ENCODE measurements around the gene PRDM12.

Gene PRDM12

DNA sequence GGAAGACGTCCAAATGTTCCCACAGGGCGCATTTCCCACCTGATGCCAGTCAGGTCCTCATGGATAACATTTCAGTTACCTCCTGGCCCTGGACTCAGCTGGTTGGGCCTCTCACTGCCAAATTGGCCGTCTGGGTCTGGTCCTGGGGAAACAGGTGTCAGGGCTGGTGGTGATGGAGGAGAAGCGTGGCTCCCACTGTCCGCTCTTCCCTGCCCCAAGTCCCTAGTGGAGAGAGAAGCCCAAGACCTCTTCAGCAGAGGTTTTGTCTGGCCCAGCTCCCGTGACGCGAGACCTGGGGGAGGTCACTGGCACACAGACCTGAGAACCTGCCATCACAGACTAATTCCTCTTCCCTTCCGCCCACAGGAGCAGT lies 27.8 kb upstream of the PRDM12 start:
- no peak for DNase-seq

DNA sequence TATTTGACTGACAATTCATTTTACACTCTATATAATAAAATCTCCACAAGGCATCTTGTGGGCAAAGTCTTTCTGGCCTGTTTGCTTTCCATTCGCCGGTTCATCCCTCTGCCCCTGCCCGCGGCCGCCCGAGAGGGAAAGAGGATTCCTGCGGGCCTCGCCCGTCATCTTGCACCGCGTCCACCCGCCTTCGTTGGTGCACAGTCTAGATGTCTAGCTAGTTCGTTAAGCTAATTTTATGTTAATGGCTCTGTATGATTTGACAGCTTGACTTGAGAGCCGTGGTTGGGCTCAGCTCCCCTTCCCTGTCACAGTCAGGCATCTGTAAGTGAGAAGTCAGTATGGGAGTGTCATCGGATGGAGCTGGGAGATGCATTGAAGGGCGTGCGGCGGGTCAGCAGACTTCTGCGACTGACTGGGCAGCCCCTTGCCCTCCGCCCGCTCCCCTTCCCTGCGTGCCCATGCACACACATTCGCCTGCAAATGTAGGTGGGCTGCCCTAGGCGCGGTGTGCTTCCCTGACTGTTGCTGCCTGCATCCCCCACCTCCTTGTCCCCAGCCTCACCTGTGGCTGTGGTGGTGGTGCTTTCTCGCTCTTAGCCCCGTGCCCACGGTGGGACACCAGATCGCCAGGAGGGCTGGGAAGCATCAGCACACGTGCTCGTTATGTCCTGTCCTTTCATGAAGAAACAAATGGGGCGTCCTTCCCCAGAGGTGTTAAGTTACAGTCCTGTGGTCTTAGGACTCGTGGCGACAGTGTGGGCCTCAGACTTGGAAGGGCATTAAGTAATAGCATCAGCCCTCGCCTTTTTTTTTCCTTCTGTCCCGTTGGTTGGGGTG lies 25.9 kb upstream of the PRDM12 start:
- DNase-seq: no peak

DNA sequence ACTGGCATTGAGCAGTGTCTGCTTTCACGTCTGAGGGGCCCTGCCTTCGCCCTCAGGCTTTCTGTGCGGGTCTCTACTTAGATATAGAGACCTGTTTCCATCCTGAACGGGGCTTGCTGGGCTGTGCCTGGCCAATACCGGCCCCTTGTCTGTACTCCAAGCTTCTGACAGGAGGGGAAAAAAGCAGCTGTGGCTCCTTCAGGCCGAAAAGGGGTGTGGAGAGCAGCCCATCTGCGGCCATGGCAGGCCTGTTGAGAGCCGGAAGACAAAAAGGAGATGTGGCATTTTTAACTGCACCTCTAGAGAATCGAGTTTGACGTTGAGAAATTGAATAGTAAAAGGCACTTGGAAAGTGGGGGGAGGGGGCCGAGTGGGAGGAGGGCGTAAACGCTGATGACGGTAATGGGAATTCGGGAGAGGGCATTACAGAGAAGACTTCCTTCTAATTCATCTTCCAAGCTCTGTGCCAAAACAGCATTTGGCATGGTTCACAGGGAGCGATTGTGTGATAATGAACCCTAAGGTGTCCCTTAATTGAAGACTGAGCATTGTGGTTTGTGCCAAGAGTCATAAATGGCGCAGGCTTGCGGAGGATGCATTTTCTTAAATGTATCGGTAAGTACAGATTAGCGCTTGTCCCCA lies 25.1 kb upstream of the PRDM12 start:
- no peak for DNase-seq

DNA sequence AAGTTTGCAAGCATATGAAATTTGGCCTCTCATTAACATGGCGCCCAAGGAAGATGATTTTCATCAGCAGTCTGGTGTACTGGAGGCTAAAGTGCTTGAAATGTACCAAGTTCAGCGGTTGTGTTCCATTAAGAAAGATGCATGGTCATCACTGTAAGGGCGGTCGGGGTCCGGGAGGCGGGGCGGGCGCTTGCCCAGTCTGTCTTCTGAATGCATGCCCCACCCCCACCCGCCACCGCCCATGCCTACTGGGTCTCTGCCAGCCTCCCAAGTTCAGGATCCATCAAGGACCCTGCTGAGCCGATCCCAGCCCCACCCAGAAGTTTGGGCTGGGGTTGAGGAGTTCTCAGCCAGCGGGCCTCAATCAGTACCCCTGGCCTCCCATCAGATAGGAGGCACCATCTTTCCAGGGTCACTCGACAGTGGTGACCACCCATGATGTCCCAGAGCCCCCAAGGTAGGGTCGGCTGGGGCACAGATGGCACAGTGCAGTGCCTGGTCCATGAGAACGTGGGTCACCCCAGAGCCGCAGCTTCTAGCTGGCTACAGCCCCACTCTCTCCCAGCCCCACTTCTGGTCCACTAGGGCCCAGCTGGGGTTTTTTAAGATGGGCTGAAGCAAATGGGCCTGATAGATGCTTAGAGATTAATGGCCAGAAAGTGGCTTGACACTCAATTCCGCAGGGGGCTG lies 24.4 kb upstream of the PRDM12 start:
- DNase-seq: no peak

DNA sequence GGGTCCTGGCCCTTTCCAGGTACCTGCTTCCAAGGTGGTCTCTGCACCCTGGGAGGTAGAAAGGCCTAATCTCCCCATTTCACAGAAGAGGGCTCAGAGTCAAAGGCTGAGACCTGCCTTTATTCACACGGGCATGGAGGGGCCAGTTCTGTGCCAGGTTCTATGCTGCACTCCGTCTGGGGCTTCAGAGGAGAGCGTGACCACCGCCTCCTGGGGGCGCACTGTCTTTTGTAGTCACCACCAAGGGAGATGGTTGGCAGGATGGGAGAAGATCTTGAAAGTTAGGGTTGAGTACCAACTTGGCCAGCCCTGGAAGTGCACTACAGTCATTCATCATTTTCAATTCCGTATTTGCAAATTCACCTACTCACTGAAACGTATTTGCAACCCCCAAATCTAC lies 23.7 kb upstream of the PRDM12 start:
- DNase-seq: no peak

DNA sequence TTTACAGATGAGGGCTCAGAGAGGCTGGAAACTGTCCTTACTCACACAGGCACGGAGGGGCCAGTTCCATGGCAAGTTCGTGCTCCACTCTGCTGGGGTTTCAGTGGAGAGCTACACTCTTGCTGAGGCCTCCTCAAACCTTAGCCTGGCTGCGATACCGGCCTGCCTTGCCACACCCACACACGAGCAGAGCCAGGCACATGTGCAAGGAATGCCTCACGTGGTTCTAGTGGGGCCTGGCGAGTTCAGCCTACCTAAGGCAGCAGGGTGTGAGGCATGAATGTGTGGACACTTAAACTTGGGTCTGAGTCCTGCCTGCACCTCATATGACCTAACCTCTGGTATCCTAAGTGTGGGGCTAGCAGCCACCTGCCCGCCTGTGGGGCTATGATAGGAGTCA lies 21.5 kb upstream of the PRDM12 start:
- no peak for DNase-seq

DNA sequence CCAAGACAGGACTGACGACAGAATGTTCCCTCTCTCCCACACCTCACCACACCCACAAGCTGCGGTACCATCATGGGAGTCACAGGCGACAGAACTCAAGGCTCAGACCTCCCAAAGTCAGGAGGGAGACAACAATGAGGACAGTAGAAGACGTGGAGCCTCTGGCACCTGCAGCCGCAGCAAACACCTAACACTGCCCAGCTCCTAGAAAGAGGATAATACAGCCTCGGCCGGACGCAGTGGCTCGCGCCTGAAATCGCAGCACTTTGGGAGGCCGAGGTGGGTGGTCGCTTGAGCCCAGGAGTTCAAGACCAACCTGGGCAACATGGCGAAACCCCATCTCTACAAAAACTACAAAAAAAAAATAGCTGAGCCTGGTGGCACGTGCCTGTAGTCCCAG lies 13.2 kb upstream of the PRDM12 start:
- DNase-seq: no peak

DNA sequence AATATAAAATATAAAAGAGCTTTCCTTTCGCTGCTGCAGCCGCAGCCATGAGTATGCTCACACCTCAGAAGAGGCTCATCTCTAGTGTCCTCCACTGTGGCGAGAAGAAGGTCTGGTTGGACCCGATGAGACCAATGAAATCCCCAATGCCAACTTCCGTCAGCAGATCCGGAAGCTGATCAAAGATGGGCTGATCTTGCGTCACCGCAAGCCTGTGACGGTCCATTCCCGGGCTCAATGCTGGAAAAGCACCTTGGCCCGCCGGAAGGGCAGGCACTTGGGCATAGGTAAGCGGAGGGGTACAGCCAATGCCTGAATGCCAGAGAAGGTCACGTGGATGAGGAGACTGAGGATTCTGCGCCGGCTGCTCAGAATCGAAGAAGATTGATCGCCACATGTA lies 12.6 kb upstream of the PRDM12 start:
- DNase-seq: no peak

DNA sequence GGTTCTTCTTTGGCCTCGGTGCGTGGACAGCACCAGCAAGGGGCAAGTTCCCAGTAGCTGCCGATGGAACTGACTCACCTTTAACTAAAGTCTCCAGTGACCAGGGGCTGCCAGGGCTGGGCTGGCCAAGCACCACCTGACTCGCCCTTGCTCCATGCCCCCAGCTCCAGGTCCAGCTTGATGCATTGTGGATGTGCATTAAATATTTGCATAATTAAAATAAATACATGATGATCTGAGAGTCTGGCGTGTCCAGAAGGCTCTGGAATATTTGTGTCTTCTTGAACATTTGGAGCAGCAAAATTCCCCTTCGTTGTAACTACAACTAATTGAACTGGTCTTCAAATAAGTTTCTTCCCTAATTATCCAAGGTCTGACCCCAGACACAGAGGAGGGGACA lies 9.5 kb upstream of the PRDM12 start:
- no peak for DNase-seq

DNA sequence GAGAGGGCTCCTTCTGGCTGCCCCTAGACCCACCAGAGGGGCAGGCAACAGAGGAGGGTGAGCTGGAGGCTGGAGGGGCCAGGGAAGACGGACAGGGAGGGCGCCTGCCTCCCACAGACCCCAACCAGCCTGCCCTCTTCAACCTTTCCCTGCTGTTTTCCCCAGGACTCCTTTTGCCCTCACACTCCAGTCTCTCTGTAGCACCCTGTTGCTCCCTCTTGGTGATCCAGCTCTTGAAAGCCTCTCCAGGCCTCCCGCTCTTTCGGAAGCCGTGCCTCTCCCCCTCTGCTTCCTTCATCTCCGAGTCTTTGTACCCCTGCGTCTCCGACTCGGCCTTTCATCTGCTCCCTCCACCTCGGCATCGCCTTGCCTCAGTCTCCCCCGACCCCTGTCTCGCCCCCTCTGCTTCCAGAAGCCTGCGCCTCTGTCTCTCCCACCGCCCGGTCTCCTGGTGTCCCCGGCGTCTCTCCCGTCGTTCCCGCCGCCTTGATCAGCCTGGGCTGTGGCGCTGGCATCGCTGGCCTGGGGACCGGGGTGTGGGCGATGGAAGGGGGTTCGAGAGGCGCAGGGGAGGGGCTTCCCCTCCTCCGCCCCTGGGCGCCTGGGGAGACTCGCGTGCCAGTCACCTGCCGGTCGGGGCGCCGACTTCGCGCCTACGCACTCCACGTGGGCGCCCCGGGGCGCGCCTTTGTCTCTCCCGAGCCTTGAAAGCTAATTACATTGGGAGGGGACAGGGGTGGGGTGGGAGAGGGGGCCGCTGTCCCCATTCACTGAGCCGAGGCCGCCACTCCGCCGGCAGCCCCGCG lies 5.3 kb upstream of the PRDM12 start:
- no peak for DNase-seq

DNA sequence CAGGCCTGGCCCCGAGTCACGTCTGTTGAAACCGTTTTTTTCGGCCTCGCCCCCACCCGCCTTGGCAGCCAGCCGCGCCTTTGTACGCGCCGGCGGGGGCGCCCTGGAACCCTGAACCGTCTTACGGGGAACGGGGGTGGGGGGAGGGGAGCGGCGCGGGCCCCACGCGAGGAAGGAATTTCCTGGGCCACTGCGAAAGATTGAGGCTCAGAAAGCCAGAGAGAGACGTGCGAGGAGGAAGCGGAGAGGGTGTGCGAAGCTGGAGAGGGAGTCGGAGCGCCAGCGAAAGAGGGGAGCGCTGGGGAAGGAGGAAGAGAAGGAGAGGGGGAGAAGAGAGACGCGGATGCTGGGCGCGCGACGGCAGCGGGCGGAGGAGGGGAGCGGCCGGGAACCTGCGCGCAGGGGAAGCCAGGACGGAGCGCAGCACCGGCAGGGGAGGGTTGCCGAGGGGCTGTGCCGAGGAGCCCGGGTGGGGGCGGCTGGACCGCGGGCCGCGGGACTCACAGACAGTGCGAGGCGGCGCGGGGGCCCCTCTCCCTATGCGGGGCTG lies 4.6 kb upstream of the PRDM12 start:
- DNase-seq: no peak

DNA sequence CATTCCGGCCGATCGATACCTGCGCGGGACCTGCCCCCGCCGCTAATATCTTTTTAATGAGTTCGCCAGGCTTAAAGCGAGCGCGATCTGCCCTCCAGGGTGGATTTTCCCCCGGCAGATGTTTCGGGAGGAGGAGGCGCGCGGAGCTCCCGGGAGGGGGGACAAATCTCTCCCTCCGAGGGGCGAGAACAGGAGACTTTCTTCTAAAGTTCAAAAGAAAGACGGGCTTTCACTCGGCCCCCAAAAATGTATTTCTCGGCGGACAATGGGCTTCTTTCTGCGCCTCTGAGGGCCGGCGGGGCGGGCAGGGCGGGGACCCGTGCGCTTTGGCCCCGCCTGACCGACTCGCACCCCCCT lies 4.1 kb upstream of the PRDM12 start:
- no peak for DNase-seq

DNA sequence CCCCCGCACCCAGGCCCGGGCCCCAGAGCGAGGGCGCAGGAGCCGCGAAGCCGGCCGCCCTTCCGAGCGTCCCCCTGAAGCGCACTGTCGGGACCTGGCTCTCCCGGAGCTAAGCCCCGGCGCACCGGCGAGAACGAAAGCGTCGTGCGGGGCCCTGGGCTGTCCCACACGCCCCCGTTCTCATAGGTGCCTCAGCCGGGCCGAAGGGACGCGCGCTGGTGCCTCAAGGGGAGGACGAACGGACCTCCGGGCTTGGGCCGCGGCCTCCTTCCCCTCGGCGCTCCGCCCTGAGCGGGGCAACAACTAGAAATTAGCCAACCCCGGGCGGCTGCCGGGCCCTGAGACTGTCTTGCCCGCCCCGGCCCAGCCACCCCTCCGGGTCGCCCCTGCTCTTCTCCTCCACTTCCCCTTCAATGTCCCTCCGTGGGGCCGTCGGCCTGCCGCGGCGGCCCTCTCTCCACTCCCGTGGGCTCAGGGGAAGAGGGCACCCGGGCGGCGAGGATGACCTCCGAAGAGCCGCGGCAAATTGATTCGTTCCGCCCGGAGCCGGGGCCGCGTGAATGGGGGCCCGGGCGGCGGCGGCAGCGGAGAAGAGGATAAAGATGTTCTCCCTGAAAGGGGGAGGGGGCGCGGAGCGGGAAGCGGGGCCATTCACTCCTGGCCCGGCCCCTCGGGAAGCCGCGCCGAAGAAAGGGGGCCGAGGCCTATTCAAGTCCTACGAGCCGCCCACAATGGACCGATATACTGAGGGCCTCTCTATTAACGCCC lies 3.5 kb upstream of the PRDM12 start:
- no peak for DNase-seq

DNA sequence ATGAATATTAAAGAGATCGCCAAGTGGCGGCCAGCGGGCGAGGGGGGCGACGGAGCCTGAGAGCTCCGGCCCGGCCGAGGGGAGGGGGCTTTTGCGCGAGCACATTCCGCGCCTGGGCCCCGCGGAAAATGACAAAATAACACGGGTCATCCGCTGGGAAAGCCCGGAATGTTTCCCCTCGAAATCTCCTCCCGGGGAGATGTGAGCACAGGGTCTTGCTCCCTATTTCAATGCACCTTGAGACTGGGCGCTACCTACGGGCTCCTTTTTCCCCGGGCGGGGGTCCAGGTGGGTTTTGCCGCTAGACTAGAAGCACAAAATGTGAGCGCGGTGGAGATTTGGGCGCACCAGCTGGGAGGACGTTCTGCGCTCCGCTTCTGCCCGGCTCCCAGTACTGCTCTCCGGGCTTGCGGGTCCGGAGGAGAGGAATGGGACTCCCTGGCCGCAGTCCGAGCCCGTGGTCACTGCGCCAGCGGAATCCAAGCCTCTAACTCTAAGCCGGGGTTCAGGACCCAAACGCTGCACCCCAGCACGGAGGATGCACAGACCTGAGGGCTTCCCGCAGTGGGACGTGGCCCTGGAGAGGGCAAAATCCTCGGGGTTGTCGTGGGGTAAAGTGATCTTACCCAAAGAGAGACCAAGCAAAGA lies 2.8 kb upstream of the PRDM12 start:
- no peak for DNase-seq

DNA sequence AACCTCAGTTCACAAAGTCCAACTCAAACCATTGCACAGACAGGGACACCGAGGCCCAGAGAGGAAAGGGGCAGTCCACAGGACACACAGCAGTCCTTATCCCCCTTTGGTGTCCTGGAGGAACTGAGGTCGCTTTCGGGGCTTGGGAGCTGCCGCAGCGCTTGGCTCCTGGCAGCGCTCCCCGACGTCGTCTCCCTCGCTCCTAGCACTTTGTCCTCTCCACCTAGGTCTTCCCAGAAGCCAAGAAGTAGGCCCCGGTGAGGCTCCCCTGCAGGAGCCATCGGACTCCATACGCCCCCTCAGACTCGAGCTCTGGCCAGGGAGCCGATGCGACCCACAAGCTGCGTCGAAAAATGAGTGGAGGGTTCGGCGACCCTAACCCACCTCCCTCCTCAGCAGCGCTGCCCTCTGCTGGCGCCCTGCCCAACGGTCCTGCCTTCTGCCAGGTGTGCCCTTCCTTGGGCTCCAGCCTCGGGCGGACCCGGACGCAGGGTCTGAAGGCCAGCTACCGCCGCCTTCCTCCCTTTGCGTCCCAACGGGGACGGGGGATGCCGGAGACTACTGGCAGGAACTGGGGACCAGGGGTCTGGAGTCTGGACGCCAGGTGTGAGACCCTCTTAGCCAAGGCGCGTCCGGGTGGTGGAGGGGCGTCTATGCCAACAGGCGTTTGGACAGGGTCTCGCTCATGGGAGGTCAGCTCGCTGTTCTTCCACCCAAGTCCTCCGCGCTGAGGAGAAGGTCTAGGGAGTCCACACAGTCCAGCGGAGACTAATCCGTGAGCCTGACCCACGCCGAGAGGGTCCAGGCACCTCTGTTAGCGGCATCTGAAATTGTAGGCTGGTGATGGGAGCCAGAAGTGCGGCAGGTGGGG lies 2.1 kb upstream of the PRDM12 start:
- no peak for DNase-seq

DNA sequence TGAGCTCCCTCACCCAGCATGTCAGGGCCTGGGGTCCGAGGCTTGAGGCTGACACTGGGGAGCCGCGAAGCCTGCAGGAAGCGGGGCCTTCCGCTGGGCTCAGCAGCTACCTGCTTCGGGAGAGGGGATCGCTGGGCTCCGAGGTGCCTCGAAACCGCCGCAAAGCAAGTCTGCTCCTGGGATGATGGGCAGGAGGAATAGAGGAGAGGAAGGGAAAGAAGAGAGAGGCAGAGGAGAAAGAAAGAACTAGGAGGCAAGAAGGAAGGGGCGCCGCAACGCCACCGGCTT lies 1.5 kb upstream of the PRDM12 start:
- no peak for DNase-seq

DNA sequence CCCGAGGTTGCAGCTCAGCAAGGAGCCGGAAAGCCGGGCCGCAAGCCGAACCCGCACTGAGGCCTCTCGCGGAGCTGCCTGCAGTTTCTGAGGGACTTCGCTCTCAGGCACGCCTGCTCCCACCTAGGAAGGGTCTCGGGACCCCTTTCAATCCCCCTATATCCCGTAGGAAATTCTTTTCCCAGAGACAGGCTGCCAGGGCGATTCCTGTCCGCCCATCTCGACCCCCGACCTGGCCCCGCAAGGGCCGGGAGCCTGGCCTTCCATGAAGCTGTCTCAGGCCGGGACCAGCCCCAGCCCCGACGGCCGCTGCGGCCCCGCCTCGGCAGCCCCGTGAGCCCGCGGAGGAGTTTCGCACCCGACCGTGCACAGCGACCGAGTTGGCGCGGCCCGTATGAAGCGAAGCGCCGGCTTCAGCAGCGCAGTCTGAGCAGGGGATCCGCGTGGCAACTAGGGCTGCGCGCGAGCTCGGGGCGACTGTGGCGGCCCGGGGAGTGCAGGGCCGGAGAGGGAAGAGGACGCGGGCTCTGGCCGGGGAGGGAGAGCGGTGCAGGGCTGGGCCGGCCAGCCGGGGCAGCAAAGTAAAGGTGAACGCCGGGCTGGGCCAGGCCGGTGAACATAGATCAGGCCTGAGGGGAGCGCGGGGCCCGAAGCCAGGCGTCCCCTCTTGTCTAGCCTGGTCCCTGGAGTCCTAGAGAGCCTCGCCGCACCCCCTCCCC lies 977 bp upstream of the PRDM12 start:
- DNase-seq: no peak

DNA sequence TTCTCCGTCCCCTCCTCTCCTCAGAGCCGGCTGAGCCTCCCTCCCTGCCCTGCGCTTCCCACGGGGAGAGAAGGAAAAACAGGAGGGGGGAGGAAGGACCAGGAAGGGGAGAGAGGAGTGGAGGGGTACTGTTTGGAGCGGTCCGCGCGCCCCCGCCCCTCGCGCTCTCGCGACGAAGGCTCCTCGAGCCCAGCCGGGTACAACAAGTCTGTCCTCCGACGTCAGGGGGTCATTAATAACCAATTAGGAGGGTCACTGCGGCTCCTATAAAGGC lies 480 bp upstream of the PRDM12 start:
- DNase-seq: no peak

DNA sequence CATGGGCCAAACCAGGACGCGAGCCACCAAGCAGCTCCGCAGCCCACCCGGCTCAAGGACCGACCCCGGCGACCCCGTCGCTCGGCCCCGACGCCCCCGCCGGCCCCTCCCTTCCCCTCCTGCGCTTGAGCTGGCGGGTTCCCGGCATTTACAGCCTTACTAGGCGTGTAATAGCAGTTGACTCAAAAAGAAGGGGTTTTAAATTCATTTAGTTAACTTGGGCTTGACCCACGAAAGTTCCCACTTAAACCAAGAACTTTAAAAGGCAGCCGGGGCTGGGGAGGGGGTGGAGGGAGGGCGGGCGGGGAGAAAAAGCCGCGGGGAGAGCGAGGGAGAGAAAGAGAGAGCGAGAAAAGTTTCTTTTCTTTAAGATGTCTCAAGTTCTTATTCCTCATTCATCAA lies 636 bp downstream of the PRDM12 start:
- DNase-seq: no peak
